ENCODE data around the gene NFATC2IP. TPM values are rescaled to one million over a fixed set of nuclear protein-coding genes. Genes with fewer than 3 reads are reported as not detected.

The NFATC2IP gene
- total and polyA plus RNA-seq, 2 of the 4 experiments (the other 2 are of a cell fraction) = 10.0 to 29.1 TPM

DNA sequence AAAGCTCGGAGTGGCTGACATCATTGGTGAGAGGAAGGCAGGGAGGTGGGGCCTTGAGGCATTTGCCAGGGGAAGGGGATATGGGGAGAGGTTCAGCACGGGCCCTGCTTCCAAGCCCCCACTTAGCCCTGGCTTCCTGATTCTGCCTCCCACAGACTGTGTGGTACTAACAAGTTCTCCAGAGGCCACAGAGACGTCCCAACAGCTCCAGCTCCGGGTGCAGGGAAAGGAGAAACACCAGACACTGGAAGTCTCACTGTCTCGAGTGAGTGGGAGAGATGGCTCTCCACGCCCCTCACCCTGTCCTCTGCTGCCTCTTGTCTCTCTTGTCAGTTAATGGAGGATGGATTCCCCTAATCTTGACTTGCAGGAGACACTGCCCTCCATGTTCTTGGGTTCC, 8.1 kb downstream of the NFATC2IP start:
- ChIA-PET POLR2A (ENCODE audit: unreplicated experiment) (no interaction called here), CTCF (no interaction called here)
- Histone ChIP-seq H4K91ac (ENCODE audit: insufficient read depth, low read depth, low read length) (no peak overlapping the region), H3K36me3 (ENCODE audit: control insufficient read depth, insufficient read depth, low read length) (peaks cover 63% of the 10 kb centered on the region), H2BK5ac (ENCODE audit: low read depth, low read length, poor library complexity, severe bottlenecking) (no peak overlapping the region), H2BK20ac (ENCODE audit: low read depth, low read length) (no peak overlapping the region), H4K5ac (ENCODE audit: low read depth, low read length) (no peak overlapping the region), H3K56ac (ENCODE audit: extremely low read depth, insufficient read depth, low read length) (no peak overlapping the region), H4K20me1 (ENCODE audit: insufficient read depth, low read length) (no peaks in the 10 kb centered on the region; the same call in 1 of the 2 replicates), H3K79me1 (ENCODE audit: low read depth in 1 of 2, low read length in 2 of 2) (peaks cover 0 to 13% of the 10 kb centered on the region in 2 experiments), H3K9me3 (ENCODE audit: control insufficient read depth, insufficient read depth, low read length) (no peaks in the 10 kb centered on the region), H3K9me1 (ENCODE audit: insufficient read depth, low read length) (no peaks in the 10 kb centered on the region), H3K4me2 (ENCODE audit: low read depth, low read length) (no peak overlapping the region), H3K4ac (ENCODE audit: low read depth, low read length) (no peak overlapping the region), H2BK120ac (ENCODE audit: low read depth, low read length) (no peak overlapping the region), H3K18ac (ENCODE audit: low read depth, low read length) (no peak overlapping the region), H3K14ac (replicated peaks; ENCODE audit: low read depth, low read length) (no peak overlapping the region), H4K8ac (ENCODE audit: low read depth in 2 of 2, low read length in 2 of 2) (no peak overlapping the region), H3K4me1 (ENCODE audit: control insufficient read depth, insufficient read depth, low read length) (no peaks in the 10 kb centered on the region), H2BK15ac (ENCODE audit: low read depth, low read length) (no peak overlapping the region), H3K9ac (ENCODE audit: low read depth, low read length) (no peak overlapping the region), H3K27ac (ENCODE audit: insufficient read depth, low read length) (no peak overlapping the region), H3K23ac (ENCODE audit: low read depth, low read length) (no peak overlapping the region), H2AK5ac (ENCODE audit: low read depth, low read length) (no peak overlapping the region), H3K4me3 (ENCODE audit: insufficient read depth, low read depth, low read length) (no peak overlapping the region), H3K27me3 (ENCODE audit: control insufficient read depth, insufficient read depth, low read length) (no peaks in the 10 kb centered on the region), H2AFZ (replicated peaks; ENCODE audit: low read length, poor library complexity) (no peak overlapping the region), H2AK9ac (replicated peaks; ENCODE audit: low read depth, low read length, poor library complexity) (no peak overlapping the region)
- dilution Hi-C loops (cut with HindIII; ENCODE audit: low sequenced_read_pairs, unreplicated experiment) = no loop called here
- TF ChIP-seq, protein P1, sequence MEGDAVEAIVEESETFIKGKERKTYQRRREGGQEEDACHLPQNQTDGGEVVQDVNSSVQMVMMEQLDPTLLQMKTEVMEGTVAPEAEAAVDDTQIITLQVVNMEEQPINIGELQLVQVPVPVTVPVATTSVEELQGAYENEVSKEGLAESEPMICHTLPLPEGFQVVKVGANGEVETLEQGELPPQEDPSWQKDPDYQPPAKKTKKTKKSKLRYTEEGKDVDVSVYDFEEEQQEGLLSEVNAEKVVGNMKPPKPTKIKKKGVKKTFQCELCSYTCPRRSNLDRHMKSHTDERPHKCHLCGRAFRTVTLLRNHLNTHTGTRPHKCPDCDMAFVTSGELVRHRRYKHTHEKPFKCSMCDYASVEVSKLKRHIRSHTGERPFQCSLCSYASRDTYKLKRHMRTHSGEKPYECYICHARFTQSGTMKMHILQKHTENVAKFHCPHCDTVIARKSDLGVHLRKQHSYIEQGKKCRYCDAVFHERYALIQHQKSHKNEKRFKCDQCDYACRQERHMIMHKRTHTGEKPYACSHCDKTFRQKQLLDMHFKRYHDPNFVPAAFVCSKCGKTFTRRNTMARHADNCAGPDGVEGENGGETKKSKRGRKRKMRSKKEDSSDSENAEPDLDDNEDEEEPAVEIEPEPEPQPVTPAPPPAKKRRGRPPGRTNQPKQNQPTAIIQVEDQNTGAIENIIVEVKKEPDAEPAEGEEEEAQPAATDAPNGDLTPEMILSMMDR (conservative IDR thresholded peaks at IDR 0.05; ENCODE audit: low read depth, low read length) = no peak
- TF ChIP-seq POLR2A (IDR thresholded peaks at IDR 0.05; ENCODE audit: low read depth, low read length) = no peak
- TF ChIP-seq FOS (IDR thresholded peaks at IDR 0.05; ENCODE audit: low read depth, low read length) = no peak
- no peak for TF ChIP-seq CHD1 (IDR thresholded peaks at IDR 0.05; ENCODE audit: low read depth, low read length)
- no peak for TF ChIP-seq CEBPB (IDR thresholded peaks at IDR 0.05; ENCODE audit: low read depth, low read length)
- TF ChIP-seq RCOR1 (IDR thresholded peaks at IDR 0.05; ENCODE audit: insufficient replicate concordance, low read length) = no peak
- no peak for TF ChIP-seq RAD21 (IDR thresholded peaks at IDR 0.05; ENCODE audit: low read length)
- TF ChIP-seq, protein P2, sequence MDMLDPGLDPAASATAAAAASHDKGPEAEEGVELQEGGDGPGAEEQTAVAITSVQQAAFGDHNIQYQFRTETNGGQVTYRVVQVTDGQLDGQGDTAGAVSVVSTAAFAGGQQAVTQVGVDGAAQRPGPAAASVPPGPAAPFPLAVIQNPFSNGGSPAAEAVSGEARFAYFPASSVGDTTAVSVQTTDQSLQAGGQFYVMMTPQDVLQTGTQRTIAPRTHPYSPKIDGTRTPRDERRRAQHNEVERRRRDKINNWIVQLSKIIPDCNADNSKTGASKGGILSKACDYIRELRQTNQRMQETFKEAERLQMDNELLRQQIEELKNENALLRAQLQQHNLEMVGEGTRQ (IDR thresholded peaks at IDR 0.05; ENCODE audit: low read depth, low read length) = no peak
- no peak for TF ChIP-seq MAZ (IDR thresholded peaks at IDR 0.05; ENCODE audit: borderline replicate concordance, low read depth, low read length)
- no peak for TF ChIP-seq NFE2L2 (IDR thresholded peaks at IDR 0.05; ENCODE audit: low read depth, low read length)
- TF ChIP-seq BHLHE40 (IDR thresholded peaks at IDR 0.05; ENCODE audit: low read depth, low read length) = no peak
- no peak for TF ChIP-seq MAFK (IDR thresholded peaks at IDR 0.05; ENCODE audit: low read depth, low read length)
- no TSS peak for BruUV-seq (replicated peaks)
- DNase-seq = no peak
- intact Hi-C loops (cut with micrococcal nuclease) = no loop called here
- in situ Hi-C loops (cut with MboI; ENCODE audit: low sequenced_read_pairs) = loop anchor here (25.0 kb wide), 1 partner anchor 303 kb away; no protein-coding TSS in a partner anchor
- no CpG with 5 or more reads among the region's 6 CpGs for WGBS, 2 experiments (ENCODE audit: extremely low coverage in 2 of 2, insufficient read length in 1 of 2)
- ATAC-seq (ENCODE audit: low read depth) = no peak
